NT2/D1 (cell line): ENCODE measurements around the gene ATL3.
"Not testable (repeated sequence)": the region's sequence is repeated elsewhere in the genome, so short reads cannot be mapped to it uniquely, and the experiment has no call there.

Experiments
- YY1 ChIP-seq: IDR thresholded peaks from 2 replicates; pipeline ENCODE4 v1.6.1; 2011; ENCODE audit not compliant: insufficient read length, insufficient read depth
- ZNF274 ChIP-seq: IDR thresholded peaks from 2 replicates; pipeline ENCODE4 v1.6.1; 2011; ENCODE audit warnings: mild to moderate bottlenecking, low read depth, low read length

DNA sequence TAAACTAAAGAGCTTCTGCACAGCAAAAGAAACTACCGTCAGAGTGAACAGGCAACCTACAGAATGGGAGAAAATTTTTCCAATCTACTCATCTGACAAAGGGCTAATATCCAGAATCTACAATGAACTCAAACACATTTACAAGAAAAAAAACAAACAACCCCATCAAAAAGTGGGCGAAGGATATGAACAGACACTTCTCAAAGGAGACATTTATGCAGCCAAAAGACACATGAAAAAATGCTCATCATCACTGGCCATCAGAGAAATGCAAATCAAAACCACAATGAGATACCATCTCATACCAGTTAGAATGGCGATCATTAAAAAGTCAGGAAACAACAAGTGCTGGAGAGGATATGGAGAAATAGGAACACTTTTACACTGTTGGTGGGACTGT is 92.3 kb downstream of the ATL3 start:
- not testable (repeated sequence) for TF ChIP-seq YY1, ZNF274
